Nephron progenitor cell (in vitro differentiated cells): ENCODE results near the gene CFAP61.
"Not testable (repeated sequence)": the region's sequence is repeated elsewhere in the genome, so short reads cannot be mapped to it uniquely, and the experiment has no call there.

Source experiments
- DNase-seq: peaks from one replicate; pipeline ENCODE4 v3.0.0; 2021
- H3K27ac Mint-ChIP-seq: 2 replicates; pipeline ENCODE4 v1.8.0; 2021; ENCODE audit warnings: mild to moderate bottlenecking, moderate library complexity, mixed read lengths
- H3K27me3 Mint-ChIP-seq: 2 replicates; pipeline ENCODE4 v1.8.0; 2021; ENCODE audit warnings: mild to moderate bottlenecking, low read depth, mixed read lengths; ENCODE audit not compliant: poor library complexity
- H3K36me3 Mint-ChIP-seq: 2 replicates; pipeline ENCODE4 v1.8.0; 2021; ENCODE audit warnings: low read depth, mixed read lengths
- H3K4me1 Mint-ChIP-seq: 2 replicates; pipeline ENCODE4 v1.8.0; 2021; ENCODE audit warnings: mixed read lengths
- H3K4me3 Mint-ChIP-seq: 2 replicates; pipeline ENCODE4 v1.8.0; 2021; ENCODE audit warnings: mild to moderate bottlenecking, moderate library complexity, mixed read lengths
- H3K9me3 Mint-ChIP-seq: 2 replicates; pipeline ENCODE4 v1.8.0; 2021; ENCODE audit warnings: mild to moderate bottlenecking, moderate library complexity, mixed read lengths
- CTCF ChIP-seq: fragments of 200-600 bp; sonication (generic); IDR thresholded peaks from 2 replicates; pipeline ENCODE4 v1.5.0; 2021; ENCODE audit warnings: antibody characterized with exemption

The CFAP61 gene

GRCh38 chr20:20213526-20214121, 161.3 kb downstream of the CFAP61 start:
- H3K27ac Mint-ChIP-seq, result no peak overlapping the region
- peaks cover 69% of the 10 kb centered on the region for H3K4me1 Mint-ChIP-seq
- TF ChIP-seq CTCF, result no peak
- H3K27me3 Mint-ChIP-seq, result peaks cover under 1% of the 10 kb centered on the region
- DNase-seq, result no peak
- H3K36me3 Mint-ChIP-seq, result no peaks in the 10 kb centered on the region
- H3K9me3 Mint-ChIP-seq, result peaks cover 6% of the 10 kb centered on the region
- no peak overlapping the region for H3K4me3 Mint-ChIP-seq

GRCh38 chr20:20214757-20215275, 162.5 kb downstream of the CFAP61 start:
- no peaks in the 10 kb centered on the region for H3K36me3 Mint-ChIP-seq
- H3K27ac Mint-ChIP-seq, result no peak overlapping the region
- DNase-seq, result no peak
- no peak for TF ChIP-seq CTCF
- peaks cover 69% of the 10 kb centered on the region for H3K4me1 Mint-ChIP-seq
- no peak overlapping the region for H3K4me3 Mint-ChIP-seq
- peaks cover 12% of the 10 kb centered on the region for H3K9me3 Mint-ChIP-seq
- H3K27me3 Mint-ChIP-seq, result no peaks in the 10 kb centered on the region

- TF ChIP-seq CTCF, result no peak
- H3K9me3 Mint-ChIP-seq, result peaks cover 12% of the 10 kb centered on the region
- no peak overlapping the region for H3K4me3 Mint-ChIP-seq
- H3K27ac Mint-ChIP-seq, result no peak overlapping the region
- DNase-seq, result no peak
- no peaks in the 10 kb centered on the region for H3K36me3 Mint-ChIP-seq
- peaks cover 58% of the 10 kb centered on the region for H3K4me1 Mint-ChIP-seq
- no peaks in the 10 kb centered on the region for H3K27me3 Mint-ChIP-seq
Measured at GRCh38 chr20:20215976-20216727, 163.8 kb downstream of the CFAP61 start.

- peaks cover 12% of the 10 kb centered on the region for H3K9me3 Mint-ChIP-seq
- H3K4me1 Mint-ChIP-seq, result peaks cover 50% of the 10 kb centered on the region
- DNase-seq, result no peak
- H3K27ac Mint-ChIP-seq, result no peak overlapping the region
- H3K27me3 Mint-ChIP-seq, result no peaks in the 10 kb centered on the region
- H3K4me3 Mint-ChIP-seq, result no peak overlapping the region
- TF ChIP-seq CTCF, result no peak
- H3K36me3 Mint-ChIP-seq, result no peaks in the 10 kb centered on the region
Measured at GRCh38 chr20:20216941-20217340, 164.6 kb downstream of the CFAP61 start.

- TF ChIP-seq CTCF, result no peak
- no peak overlapping the region for H3K27ac Mint-ChIP-seq
- peaks cover 43% of the 10 kb centered on the region for H3K4me1 Mint-ChIP-seq
- no peak overlapping the region for H3K4me3 Mint-ChIP-seq
- peaks cover 12% of the 10 kb centered on the region for H3K9me3 Mint-ChIP-seq
- no peaks in the 10 kb centered on the region for H3K36me3 Mint-ChIP-seq
- DNase-seq, result no peak
- no peaks in the 10 kb centered on the region for H3K27me3 Mint-ChIP-seq
Measured at GRCh38 chr20:20217621-20218020, 165.3 kb downstream of the CFAP61 start.

GRCh38 chr20:20218106-20218505, 165.8 kb downstream of the CFAP61 start:
- H3K9me3 Mint-ChIP-seq, result peaks cover 12% of the 10 kb centered on the region
- H3K4me3 Mint-ChIP-seq, H3K27me3 Mint-ChIP-seq, H3K27ac Mint-ChIP-seq, DNase-seq, H3K36me3 Mint-ChIP-seq: not testable (repeated sequence)
- H3K4me1 Mint-ChIP-seq, result peaks cover 41% of the 10 kb centered on the region
